GM12878 (cell line): Measurements from ENCODE around the gene DSC3. TPM values are rescaled to one million over a fixed set of nuclear protein-coding genes. Genes with fewer than 3 reads are reported as not detected.

Source experiments
- ATAC-seq: fragments of 200-7000 bp; cut with Tn5 transposase; 3 replicates; pipeline ENCODE4 v1.9.1; 2020; ENCODE audit warnings: mild to moderate bottlenecking, moderate library complexity
- BruUV-seq: library from RNA; stranded (reverse); fragments of 400-500 nt; replicated peaks from 2 replicates; lab custom pipeline; 2021; lab: Mats Ljungman, UMichigan
- CTCF ChIA-PET: fragments of 300-600 bp; sonication (Branson Sonifier 250); formaldehyde crosslinking; extraction: SDS; loops from one replicate; lab custom pipeline; 2021; ENCODE audit warnings: inconsistent platforms; lab: Yijun Ruan, JAX
- POLR2A ChIA-PET: fragments of 350-600 bp; formaldehyde crosslinking; extraction: SDS; loops from one replicate; lab custom pipeline; 2021; ENCODE audit warnings: inconsistent platforms; lab: Charles Lee
- RAD21 ChIA-PET: fragments of 300-600 bp; sonication (Branson Sonifier 250); formaldehyde crosslinking; loops from one replicate; lab custom pipeline; 2023; ENCODE audit warnings: antibody characterized with exemption; ENCODE audit not compliant: unreplicated experiment; lab: Charles Lee
- SMC1A ChIA-PET: fragments of 300-600 bp; sonication (Branson Sonifier 250); formaldehyde crosslinking; loops from one replicate; lab custom pipeline; 2023; ENCODE audit not compliant: unreplicated experiment, uncharacterized antibody; lab: Charles Lee
- DNase-seq: peaks from one replicate; pipeline ENCODE4 v3.0.0-alpha.2; 2011; ENCODE audit warnings: low read depth, low spot score
- FAIRE-seq: peaks from 3 replicates; lab custom pipeline; 2011; peaks lifted over from hg19 to GRCh38; lab: Jason Lieb, UNC
- H2AFZ ChIP-seq: 2 replicates; pipeline ENCODE4 v1.6.0; 2011; ENCODE audit warnings: low read depth, low read length, control low read depth; ENCODE audit not compliant: control insufficient read depth
- H3K27ac ChIP-seq: 2 replicates; pipeline ENCODE4 v1.5.1; 2011; ENCODE audit warnings: control low read depth; ENCODE audit not compliant: control insufficient read depth, insufficient read depth
- H3K27me3 ChIP-seq, 2 experiments: replicated peaks in 1 of 2; 2 replicates each; pipeline versions ENCODE4 v1.6.0 to v1.6.1; 2011; ENCODE audit warnings: low read length in 1 of 2; ENCODE audit not compliant: control insufficient read depth in 2 of 2, insufficient read depth in 2 of 2
- H3K36me3 ChIP-seq, 2 experiments: 2 replicates each; pipeline ENCODE4 v1.5.1; 2011; ENCODE audit warnings: low read length in 1 of 2; ENCODE audit not compliant: control insufficient read depth in 2 of 2, insufficient read depth in 2 of 2
- H3K4me1 ChIP-seq: 2 replicates; pipeline ENCODE4 v1.6.1; 2011; ENCODE audit warnings: mild to moderate bottlenecking, low read length, moderate library complexity, mixed read lengths; ENCODE audit not compliant: control insufficient read depth, insufficient read depth
- H3K4me2 ChIP-seq: 2 replicates; pipeline ENCODE4 v1.6.0; 2011; ENCODE audit warnings: control low read depth; ENCODE audit not compliant: control insufficient read depth, insufficient read depth
- H3K4me3 ChIP-seq: fragments of 200-600 bp; sonication (generic); 2 replicates; pipeline ENCODE4 v1.5.1; 2016
- H3K79me2 ChIP-seq: 2 replicates; pipeline ENCODE4 v1.6.0; 2011; ENCODE audit warnings: low read length; ENCODE audit not compliant: control insufficient read depth, insufficient read depth
- H3K9ac ChIP-seq: 2 replicates; pipeline ENCODE4 v1.8.0; 2011; ENCODE audit warnings: low read length, control low read depth, mixed read lengths; ENCODE audit not compliant: control insufficient read depth, insufficient read depth
- H3K9me3 ChIP-seq: replicated peaks from 3 replicates; pipeline ENCODE4 v1.5.1; 2011; ENCODE audit warnings: mild to moderate bottlenecking, low read length; ENCODE audit not compliant: control insufficient read depth, insufficient read depth
- H4K20me1 ChIP-seq: 2 replicates; pipeline ENCODE4 v1.6.0; 2011; ENCODE audit not compliant: control insufficient read depth, insufficient read depth
- CBX5 ChIP-seq: sonication (generic); IDR thresholded peaks from 2 replicates; pipeline ENCODE4 v1.6.1; 2016; ENCODE audit warnings: low read depth, moderate library complexity, mild to moderate bottlenecking, inconsistent platforms
- HCFC1 ChIP-seq: fragments of 150-350 bp; IDR thresholded peaks from 2 replicates; pipeline ENCODE4 v1.6.1; 2014; ENCODE audit warnings: low read length
- IKZF1 ChIP-seq: fragments of 450-650 bp; conservative IDR thresholded peaks from 2 replicates; pipeline ENCODE4 v1.6.1; 2017; ENCODE audit warnings: antibody characterized with exemption, mild to moderate bottlenecking
- LARP7 ChIP-seq: fragments of 450-650 bp; IDR thresholded peaks from 2 replicates; pipeline ENCODE4 v1.6.1; 2017; ENCODE audit warnings: mild to moderate bottlenecking
- POU2F2 ChIP-seq: IDR thresholded peaks from 3 replicates; pipeline ENCODE4 v1.6.1; 2011; ENCODE audit warnings: low read depth, mild to moderate bottlenecking, low read length, borderline replicate concordance
- RAD21 ChIP-seq: IDR thresholded peaks from 2 replicates; pipeline ENCODE4 v1.6.1; 2011; ENCODE audit warnings: mild to moderate bottlenecking, low read depth, low read length, moderate library complexity; ENCODE audit not compliant: insufficient read depth
- RAD51 ChIP-seq: fragments of 450-650 bp; IDR thresholded peaks from 2 replicates; pipeline ENCODE4 v1.6.1; 2016; ENCODE audit warnings: moderate library complexity, mild to moderate bottlenecking, inconsistent platforms
- RELA ChIP-seq: fragments of 450-650 bp; IDR thresholded peaks from 2 replicates; pipeline ENCODE4 v1.8.0; 2014; ENCODE audit warnings: borderline replicate concordance; ENCODE audit not compliant: partially characterized antibody
- WGBS: methylation state at CpG from one replicate; pipeline ENCODE4 v1.1.6; 2016; ENCODE audit warnings: low lambda C conversion rate; ENCODE audit not compliant: insufficient replicate concordance, insufficient coverage; ENCODE audit errors: missing lambda C conversion rate; 5-methylcytosine and 5-hydroxymethylcytosine counted together
- in situ Hi-C: fragments of 300-500 bp; cut with MboI; formaldehyde crosslinking; loops from 9 replicates; pipeline ENCODE4 v1.14.3; 2018; ENCODE audit warnings: mixed read lengths
- intact Hi-C: fragments of 100-400 bp; cut with micrococcal nuclease; formaldehyde crosslinking; loops from one replicate; pipeline ENCODE4 v1.14.2; 2022; ENCODE audit not compliant: unreplicated experiment
- polyA plus RNA-seq, 11 experiments: library from polyadenylated mRNA; depleted of rRNA in 4 of 11; unstranded in 6 of 11; stranded (reverse) in 5 of 11; fragments of >200 nt; fragmentation: Nextera tagmentation in 4 of 11; fragmentation: Illumina TruSeq in 1 of 11; extraction: Ambion mirVana in 4 of 11; extraction: Trizol in 1 of 11; gene quantifications; 1 replicate in 1 of 11; 2 replicates in 10 of 11; pipeline versions ENCODE4 v1.2.1 to v1.2.3, GENCODE V29; 2011 to 2016; ENCODE audit warnings: inconsistent platforms in 2 of 11, missing spikeins in 2 of 11, low read depth in 1 of 11
- total RNA-seq, 4 experiments: library from RNA; depleted of rRNA in 3 of 4; stranded (reverse); fragments of >200 nt in 3 of 4; fragmentation: Illumina TruSeq in 1 of 4; extraction: Trizol in 1 of 4; gene quantifications; 2 replicates each; pipeline versions ENCODE4 v1.2.1 to v1.2.3, GENCODE V29; 2013 to 2021
- TF ChIP-seq, protein P1 (sequence below): IDR thresholded peaks from 2 replicates; pipeline ENCODE4 v1.6.1; 2012; ENCODE audit warnings: low read depth, low read length, improper control_type of control experiment
- TF ChIP-seq, protein P2 (sequence below): IDR thresholded peaks from 2 replicates; pipeline ENCODE4 v1.6.1; 2011; ENCODE audit warnings: mild to moderate bottlenecking, low read depth, low read length, moderate library complexity; ENCODE audit not compliant: insufficient replicate concordance
- TF ChIP-seq, protein P3 (sequence below): IDR thresholded peaks from 2 replicates; pipeline ENCODE4 v1.6.1; 2011; ENCODE audit warnings: borderline replicate concordance, low read depth, mild to moderate bottlenecking, moderate library complexity, low read length; ENCODE audit not compliant: insufficient read depth, poor library complexity, severe bottlenecking
- TF ChIP-seq, protein P4 (sequence below): fragments of 450-650 bp; IDR thresholded peaks from 2 replicates; pipeline ENCODE4 v1.6.1; 2016; ENCODE audit warnings: mild to moderate bottlenecking

The DSC3 gene
- total and polyA plus RNA-seq, 10 of the 15 experiments (the other 5 are each of a cell fraction or from before 2014, with no cell fraction given) = 0.01 to 2.9 (median 1.6) TPM

DNA sequence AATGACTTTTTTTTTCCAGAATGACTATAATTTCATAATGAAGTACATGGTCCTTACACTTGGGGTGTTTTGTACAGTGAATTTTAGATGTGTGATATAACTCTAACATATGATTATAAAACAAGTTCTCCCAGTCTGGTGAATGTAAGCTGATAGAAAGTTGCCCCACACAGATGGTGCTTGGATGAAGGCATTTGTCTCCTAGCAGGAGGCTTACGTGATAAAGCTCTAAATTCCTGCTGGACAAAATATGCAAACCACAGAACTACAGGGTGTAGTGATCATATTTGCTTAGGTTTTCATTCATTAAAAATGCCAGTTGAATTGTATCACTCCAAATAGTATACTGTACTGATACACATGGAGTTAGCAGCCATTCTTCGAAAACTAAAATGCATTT lies 85.5 kb downstream of the DSC3 start:
- no TSS peak for BruUV-seq
- DNase-seq (no peak), FAIRE-seq (no peak), ATAC-seq (no peak)
- Histone ChIP-seq H3K4me1 (no peaks in the 10 kb centered on the region), H2AFZ (no peak overlapping the region), H3K36me3 (no peaks in the 10 kb centered on the region), H3K9me3 (no peaks in the 10 kb centered on the region), H3K9ac (no peak overlapping the region), H3K79me2 (no peaks in the 10 kb centered on the region), H3K4me2 (no peak overlapping the region), H3K27ac (no peak overlapping the region), H4K20me1 (no peaks in the 10 kb centered on the region), H3K27me3 (no peaks in the 10 kb centered on the region; a peak in 1 of 4 replicates), H3K4me3 (no peak overlapping the region)
- TF ChIP-seq CBX5 (no peak), LARP7 (no peak), RELA (no peak), HCFC1 (no peak)
- TF ChIP-seq, protein P1, sequence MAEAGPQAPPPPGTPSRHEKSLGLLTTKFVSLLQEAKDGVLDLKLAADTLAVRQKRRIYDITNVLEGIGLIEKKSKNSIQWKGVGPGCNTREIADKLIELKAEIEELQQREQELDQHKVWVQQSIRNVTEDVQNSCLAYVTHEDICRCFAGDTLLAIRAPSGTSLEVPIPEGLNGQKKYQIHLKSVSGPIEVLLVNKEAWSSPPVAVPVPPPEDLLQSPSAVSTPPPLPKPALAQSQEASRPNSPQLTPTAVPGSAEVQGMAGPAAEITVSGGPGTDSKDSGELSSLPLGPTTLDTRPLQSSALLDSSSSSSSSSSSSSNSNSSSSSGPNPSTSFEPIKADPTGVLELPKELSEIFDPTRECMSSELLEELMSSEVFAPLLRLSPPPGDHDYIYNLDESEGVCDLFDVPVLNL = no peak
- in situ Hi-C loops = no loop called here
- 2% methylated on average over 2 of the region's 2 CpGs for WGBS
- ChIA-PET SMC1A (no interaction called here), POLR2A (no interaction called here), RAD21 (no interaction called here), CTCF (interaction anchor here (1.4 kb wide), 1 partner anchor 15 kb away, joined by 3 read pairs; no protein-coding TSS in a partner anchor)
- intact Hi-C loops = no loop called here

DNA sequence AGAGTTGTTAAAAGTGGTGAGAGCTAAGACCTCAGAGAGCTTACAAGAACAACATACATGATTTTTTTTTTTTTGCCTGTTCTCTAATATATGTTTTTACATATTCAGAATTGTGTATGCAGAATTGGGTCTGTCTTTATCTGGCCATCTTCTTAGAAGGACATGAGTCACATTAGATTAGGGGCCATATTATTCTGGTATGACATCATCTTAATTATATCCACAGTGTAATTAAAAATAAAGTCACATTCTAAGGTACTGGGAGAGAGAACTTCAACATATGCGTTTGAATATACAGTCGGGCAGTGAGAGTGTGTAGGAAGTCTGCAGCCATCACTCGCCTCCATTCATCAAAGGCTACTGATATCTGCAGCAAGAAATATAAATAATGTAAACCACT lies 88.3 kb downstream of the DSC3 start:
- DNase-seq (no peak), FAIRE-seq (no peak), ATAC-seq (no peak)
- H2AFZ ChIP-seq = no peak overlapping the region
- TF ChIP-seq POU2F2 (no peak), RAD51 (no peak), IKZF1 (no peak), RAD21 (no peak)
- TF ChIP-seq, protein P2, sequence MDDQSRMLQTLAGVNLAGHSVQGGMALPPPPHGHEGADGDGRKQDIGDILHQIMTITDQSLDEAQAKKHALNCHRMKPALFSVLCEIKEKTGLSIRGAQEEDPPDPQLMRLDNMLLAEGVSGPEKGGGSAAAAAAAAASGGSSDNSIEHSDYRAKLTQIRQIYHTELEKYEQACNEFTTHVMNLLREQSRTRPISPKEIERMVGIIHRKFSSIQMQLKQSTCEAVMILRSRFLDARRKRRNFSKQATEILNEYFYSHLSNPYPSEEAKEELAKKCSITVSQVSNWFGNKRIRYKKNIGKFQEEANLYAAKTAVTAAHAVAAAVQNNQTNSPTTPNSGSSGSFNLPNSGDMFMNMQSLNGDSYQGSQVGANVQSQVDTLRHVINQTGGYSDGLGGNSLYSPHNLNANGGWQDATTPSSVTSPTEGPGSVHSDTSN = no peak
- TF ChIP-seq, protein P3, sequence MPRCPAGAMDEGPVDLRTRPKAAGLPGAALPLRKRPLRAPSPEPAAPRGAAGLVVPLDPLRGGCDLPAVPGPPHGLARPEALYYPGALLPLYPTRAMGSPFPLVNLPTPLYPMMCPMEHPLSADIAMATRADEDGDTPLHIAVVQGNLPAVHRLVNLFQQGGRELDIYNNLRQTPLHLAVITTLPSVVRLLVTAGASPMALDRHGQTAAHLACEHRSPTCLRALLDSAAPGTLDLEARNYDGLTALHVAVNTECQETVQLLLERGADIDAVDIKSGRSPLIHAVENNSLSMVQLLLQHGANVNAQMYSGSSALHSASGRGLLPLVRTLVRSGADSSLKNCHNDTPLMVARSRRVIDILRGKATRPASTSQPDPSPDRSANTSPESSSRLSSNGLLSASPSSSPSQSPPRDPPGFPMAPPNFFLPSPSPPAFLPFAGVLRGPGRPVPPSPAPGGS = no peak
- TF ChIP-seq, protein P4, sequence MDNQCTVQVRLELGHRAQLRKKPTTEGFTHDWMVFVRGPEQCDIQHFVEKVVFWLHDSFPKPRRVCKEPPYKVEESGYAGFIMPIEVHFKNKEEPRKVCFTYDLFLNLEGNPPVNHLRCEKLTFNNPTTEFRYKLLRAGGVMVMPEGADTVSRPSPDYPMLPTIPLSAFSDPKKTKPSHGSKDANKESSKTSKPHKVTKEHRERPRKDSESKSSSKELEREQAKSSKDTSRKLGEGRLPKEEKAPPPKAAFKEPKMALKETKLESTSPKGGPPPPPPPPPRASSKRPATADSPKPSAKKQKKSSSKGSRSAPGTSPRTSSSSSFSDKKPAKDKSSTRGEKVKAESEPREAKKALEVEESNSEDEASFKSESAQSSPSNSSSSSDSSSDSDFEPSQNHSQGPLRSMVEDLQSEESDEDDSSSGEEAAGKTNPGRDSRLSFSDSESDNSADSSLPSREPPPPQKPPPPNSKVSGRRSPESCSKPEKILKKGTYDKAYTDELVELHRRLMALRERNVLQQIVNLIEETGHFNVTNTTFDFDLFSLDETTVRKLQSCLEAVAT = no peak
- no peaks in the 10 kb centered on the region for H3K79me2 ChIP-seq
- in situ Hi-C loops = no loop called here
- intact Hi-C loops = no loop called here
- no peaks in the 10 kb centered on the region for H3K4me1 ChIP-seq
- H3K9ac ChIP-seq = no peak overlapping the region
- no TSS peak for BruUV-seq
- POLR2A ChIA-PET = no interaction called here
- SMC1A ChIA-PET = no interaction called here
- H3K4me2 ChIP-seq = no peak overlapping the region
- no peaks in the 10 kb centered on the region for H3K9me3 ChIP-seq
- RAD21 ChIA-PET = no interaction called here
- H4K20me1 ChIP-seq = no peaks in the 10 kb centered on the region
- no peak overlapping the region for H3K4me3 ChIP-seq
- H3K27me3 ChIP-seq = no peaks in the 10 kb centered on the region; a peak in 1 of 4 replicates
- no peak overlapping the region for H3K27ac ChIP-seq
- 34% methylated on average over 3 of the region's 3 CpGs for WGBS
- no peaks in the 10 kb centered on the region for H3K36me3 ChIP-seq
- CTCF ChIA-PET = interaction anchor here (0.5 to 0.9 kb wide), 2 partner anchors 11 to 250 kb away, joined by 3 to 4 read pairs; no protein-coding TSS in a partner anchor
